ENCODE results near the gene FGF16.

- TF ChIP-seq TOX (CRISPR knock-in tag; IDR thresholded peaks at IDR 0.05; ENCODE audit: borderline replicate concordance) (no peak), CREB5 (CRISPR knock-in tag; IDR thresholded peaks at IDR 0.05; ENCODE audit: low read depth) (no peak), TCF4 (CRISPR knock-in tag; IDR thresholded peaks at IDR 0.05; ENCODE audit: borderline replicate concordance) (no peak), ZNF565 (CRISPR knock-in tag; conservative IDR thresholded peaks at IDR 0.05; ENCODE audit: low read depth) (no peak), GLIS3 (CRISPR knock-in tag; IDR thresholded peaks at IDR 0.05) (no peak), TSHZ2 (CRISPR knock-in tag; IDR thresholded peaks at IDR 0.05) (no peak)
Measured at GRCh38 chrX:77436682-77437081, 10.5 kb upstream of the FGF16 start.

Data from SK-N-SH treated with all-trans-retinoic acid at 6 μM for 48 hours (cell line).